NCI-H187 treated with DMSO at 0.1 percent for 48 hours (cell line): ENCODE data around the gene CYTH3.
"Not testable (repeated sequence)": the region's sequence is repeated elsewhere in the genome, so short reads cannot be mapped to it uniquely, and the experiment has no call there.

Experiments used
- DNase-seq: peaks from one replicate; lab custom pipeline; 2025; lab: John Stamatoyannopoulos, UW

The CYTH3 gene

GRCh38 chr7:6229284-6229683 lies 43.1 kb downstream of the CYTH3 start:
- DNase-seq, result not testable (repeated sequence)

GRCh38 chr7:6228361-6229229 lies 43.8 kb downstream of the CYTH3 start:
- no peak for DNase-seq

- DNase-seq, result no peak
Observed at GRCh38 chr7:6227294-6227846, 45.1 kb downstream of the CYTH3 start.

GRCh38 chr7:6226194-6226799 lies 46.1 kb downstream of the CYTH3 start:
- no peak for DNase-seq

- DNase-seq, result not testable (repeated sequence)
Observed at GRCh38 chr7:6223411-6223810, 49.0 kb downstream of the CYTH3 start.

GRCh38 chr7:6223010-6223409 lies 49.4 kb downstream of the CYTH3 start:
- not testable (repeated sequence) for DNase-seq

GRCh38 chr7:6221340-6222319 lies 50.8 kb downstream of the CYTH3 start:
- no peak for DNase-seq

- DNase-seq, result no peak
Observed at GRCh38 chr7:6218329-6218728, 54.1 kb downstream of the CYTH3 start.

- DNase-seq, result no peak
Observed at GRCh38 chr7:6212008-6212407, 60.4 kb downstream of the CYTH3 start.

GRCh38 chr7:6210621-6211372 lies 61.6 kb downstream of the CYTH3 start:
- no peak for DNase-seq

- DNase-seq, result no peak
Observed at GRCh38 chr7:6209340-6209739, 63.1 kb downstream of the CYTH3 start.

GRCh38 chr7:6208573-6209328 lies 63.7 kb downstream of the CYTH3 start:
- DNase-seq, result no peak

GRCh38 chr7:6205971-6206660 lies 66.3 kb downstream of the CYTH3 start:
- DNase-seq, result no peak

- no peak for DNase-seq
Observed at GRCh38 chr7:6203381-6203780, 69.0 kb downstream of the CYTH3 start.

GRCh38 chr7:6202117-6202516 lies 70.3 kb downstream of the CYTH3 start:
- DNase-seq, result no peak

- DNase-seq, result no peak
Observed at GRCh38 chr7:6200971-6201370, 71.5 kb downstream of the CYTH3 start.

GRCh38 chr7:6198689-6199595 lies 73.5 kb downstream of the CYTH3 start:
- no peak for DNase-seq

- DNase-seq, result no peak
Observed at GRCh38 chr7:6197801-6198551, 74.4 kb downstream of the CYTH3 start.
